GM10266 (cell line): Measurements from ENCODE around the gene MYO1D.

Source experiments
- DNase-seq: peaks from one replicate; pipeline ENCODE4 v3.0.0; 2012; ENCODE audit errors: extremely low spot score
- CTCF ChIP-seq: IDR thresholded peaks from 2 replicates; pipeline ENCODE4 v1.5.1; 2012; ENCODE audit warnings: mild to moderate bottlenecking, low read depth; ENCODE audit not compliant: control insufficient read depth, insufficient read depth; ENCODE audit errors: missing control alignments

The MYO1D gene

GRCh38 chr17:32759476-32759875 is 117.4 kb downstream of the MYO1D start:
- no peak for DNase-seq
- TF ChIP-seq CTCF, result no peak

GRCh38 chr17:32757963-32758362 is 119.0 kb downstream of the MYO1D start:
- DNase-seq, result no peak
- TF ChIP-seq CTCF, result no peak

- DNase-seq, result no peak
- no peak for TF ChIP-seq CTCF
Measured at GRCh38 chr17:32756696-32757095, 120.2 kb downstream of the MYO1D start.

- TF ChIP-seq CTCF, result peak; percentile 22
- peak; percentile 47 for DNase-seq
Measured at GRCh38 chr17:32755045-32755805, 121.7 kb downstream of the MYO1D start.

GRCh38 chr17:32752934-32753333 is 124.0 kb downstream of the MYO1D start:
- DNase-seq, result no peak
- no peak for TF ChIP-seq CTCF

- no peak for DNase-seq
- TF ChIP-seq CTCF, result no peak
Measured at GRCh38 chr17:32747856-32748255, 129.1 kb downstream of the MYO1D start.

- no peak for DNase-seq
- TF ChIP-seq CTCF, result no peak
Measured at GRCh38 chr17:32746698-32747097, 130.2 kb downstream of the MYO1D start.
